ENCODE results near the gene TMEM259.

TMEM259 gene

GRCh38 chr19:1001538-1002166 is 19.3 kb downstream of the TMEM259 start:
- peak overlapping the region; percentile 55 for H3K23ac ChIP-seq (ENCODE audit: low read depth, low read length, poor library complexity)
- H2AK5ac ChIP-seq (ENCODE audit: low read depth, low read length), result peak overlapping the region; percentile 99
- H3K27ac ChIP-seq (replicated peaks; ENCODE audit: low read length), result no peak overlapping the region
- H3K4me2 ChIP-seq (ENCODE audit: insufficient read depth, low read length, poor library complexity, severe bottlenecking), result peak overlapping the region; percentile 18
- peak; percentile 65 for DNase-seq (ENCODE audit: low spot score)
- H3K4me3 ChIP-seq (ENCODE audit: low read length in 2 of 2), result no peak overlapping the region
- H2BK120ac ChIP-seq (ENCODE audit: low read depth, low read length), result peak overlapping the region; percentile 17
- H3K18ac ChIP-seq (ENCODE audit: low read length), result peak overlapping the region; percentile 48
- H2BK12ac ChIP-seq (ENCODE audit: low read length), result no peak overlapping the region
- no CpG with 5 or more reads among the region's 20 CpGs for WGBS, 2 donors (ENCODE audit: extremely low coverage in 2 of 2, insufficient read length in 2 of 2, insufficient replicate concordance in 1 of 2)
- peak overlapping the region; percentile 78 for H2AFZ ChIP-seq (ENCODE audit: low read length)
- H3K79me1 ChIP-seq (ENCODE audit: low read depth, low read length), result no peaks in the 10 kb centered on the region
- H3K9ac ChIP-seq (ENCODE audit: low read depth, low read length, poor library complexity), result no peak overlapping the region
- no peak overlapping the region for H3K14ac ChIP-seq (ENCODE audit: low read length)
- peaks cover 0 to 39% (median 17%) of the 10 kb centered on the region in 3 experiments for H3K27me3 ChIP-seq (ENCODE audit: control insufficient read depth in 3 of 3, insufficient read depth in 3 of 3, low read depth in 1 of 3, low read length in 3 of 3)
- H3K36me3 ChIP-seq (replicated peaks in 1 of 2; ENCODE audit: control insufficient read depth in 2 of 2, insufficient read depth in 2 of 2, low read length in 2 of 2), result no peaks in the 10 kb centered on the region
- H3K9me3 ChIP-seq (replicated peaks in 1 of 2; ENCODE audit: control insufficient read depth in 2 of 2, insufficient read depth in 1 of 2, low read depth in 1 of 2, low read length in 2 of 2), result peaks cover 0 to 4% of the 10 kb centered on the region in 2 donors
- H3K4me1 ChIP-seq (ENCODE audit: control insufficient read depth in 2 of 2, insufficient read depth in 1 of 2, low read depth in 1 of 2, low read length in 2 of 2), result peaks cover 5 to 8% of the 10 kb centered on the region in 2 donors
- H2BK5ac ChIP-seq (ENCODE audit: low read length), result no peak overlapping the region
- no peak overlapping the region for H3K4ac ChIP-seq (ENCODE audit: low read length)
- H4K91ac ChIP-seq (ENCODE audit: low read depth, low read length, poor library complexity), result no peak overlapping the region
- no peak overlapping the region for H2BK15ac ChIP-seq (ENCODE audit: low read length)
- H4K8ac ChIP-seq (ENCODE audit: low read depth, low read length), result no peak overlapping the region

- Histone ChIP-seq H3K9ac (ENCODE audit: low read depth, low read length, poor library complexity) (peak overlapping the region; percentile 81), H3K4me1 (ENCODE audit: control insufficient read depth in 2 of 2, insufficient read depth in 1 of 2, low read depth in 1 of 2, low read length in 2 of 2) (peaks cover 8 to 11% of the 10 kb centered on the region in 2 donors), H2BK15ac (ENCODE audit: low read length) (peak overlapping the region; percentile 49), H3K79me1 (ENCODE audit: low read depth, low read length) (no peaks in the 10 kb centered on the region), H4K91ac (ENCODE audit: low read depth, low read length, poor library complexity) (no peak overlapping the region), H3K18ac (ENCODE audit: low read length) (peak overlapping the region; percentile 90), H2BK5ac (ENCODE audit: low read length) (no peak overlapping the region), H2BK120ac (ENCODE audit: low read depth, low read length) (peak overlapping the region; percentile 17), H4K8ac (ENCODE audit: low read depth, low read length) (no peak overlapping the region), H3K4me2 (ENCODE audit: insufficient read depth, low read length, poor library complexity, severe bottlenecking) (peak overlapping the region; percentile 93), H3K4me3 (ENCODE audit: low read length in 2 of 2) (peak overlapping the region; percentile 45 to 88), H2AFZ (ENCODE audit: low read length) (peak overlapping the region; percentile 78), H3K23ac (ENCODE audit: low read depth, low read length, poor library complexity) (no peak overlapping the region), H2BK12ac (ENCODE audit: low read length) (no peak overlapping the region), H3K36me3 (replicated peaks in 1 of 2; ENCODE audit: control insufficient read depth in 2 of 2, insufficient read depth in 2 of 2, low read length in 2 of 2) (no peaks in the 10 kb centered on the region), H3K9me3 (replicated peaks in 1 of 2; ENCODE audit: control insufficient read depth in 2 of 2, insufficient read depth in 1 of 2, low read depth in 1 of 2, low read length in 2 of 2) (peaks cover 0 to 2% of the 10 kb centered on the region in 2 donors), H2AK5ac (ENCODE audit: low read depth, low read length) (peak overlapping the region; percentile 99), H3K14ac (ENCODE audit: low read length) (peak overlapping the region; percentile 21), H3K27ac (replicated peaks; ENCODE audit: low read length) (no peak overlapping the region), H3K4ac (ENCODE audit: low read length) (no peak overlapping the region), H3K27me3 (ENCODE audit: control insufficient read depth in 3 of 3, insufficient read depth in 3 of 3, low read depth in 1 of 3, low read length in 3 of 3) (peaks cover 0 to 46% (median 17%) of the 10 kb centered on the region in 3 experiments)
- WGBS, 2 donors (ENCODE audit: extremely low coverage in 2 of 2, insufficient read length in 2 of 2, insufficient replicate concordance in 1 of 2), result no CpG with 5 or more reads among the region's 73 CpGs
- DNase-seq (ENCODE audit: low spot score), result no peak
Measured at GRCh38 chr19:1000591-1001537, 20.1 kb downstream of the TMEM259 start.

GRCh38 chr19:1000095-1000494 is 20.8 kb downstream of the TMEM259 start, which contains the start of gene GRIN3B:
TSS of gene GRIN3B (plus strand) at chr19:1000419. CDS start at chr19:1000438, 19 bp downstream.
- H2BK5ac ChIP-seq (ENCODE audit: low read length), result no peak within 1 kb of the TSS
- H3K14ac ChIP-seq (ENCODE audit: low read length), result peak within 1 kb of the TSS; percentile 21
- no peak within 1 kb of the TSS for H3K27ac ChIP-seq (replicated peaks; ENCODE audit: low read length)
- DNase-seq (ENCODE audit: low spot score), result peak; percentile 60
- H3K9me3 ChIP-seq (replicated peaks in 1 of 2; ENCODE audit: control insufficient read depth in 2 of 2, insufficient read depth in 1 of 2, low read depth in 1 of 2, low read length in 2 of 2), result peaks cover 0 to under 1% of the 10 kb centered on the region in 2 donors
- H2AK5ac ChIP-seq (ENCODE audit: low read depth, low read length), result peak within 1 kb of the TSS; percentile 99
- peak within 1 kb of the TSS; percentile 93 for H3K4me2 ChIP-seq (ENCODE audit: insufficient read depth, low read length, poor library complexity, severe bottlenecking)
- H3K18ac ChIP-seq (ENCODE audit: low read length), result peak within 1 kb of the TSS; percentile 92
- WGBS, 2 donors (ENCODE audit: extremely low coverage in 2 of 2, insufficient read length in 2 of 2, insufficient replicate concordance in 1 of 2), result no CpG with 5 or more reads among the region's 43 CpGs
- peak within 1 kb of the TSS; percentile 81 for H3K9ac ChIP-seq (ENCODE audit: low read depth, low read length, poor library complexity)
- no peak within 1 kb of the TSS for H2BK12ac ChIP-seq (ENCODE audit: low read length)
- H3K4me3 ChIP-seq (ENCODE audit: low read length in 2 of 2), result peak within 1 kb of the TSS; percentile 45 to 88
- H3K36me3 ChIP-seq (replicated peaks in 1 of 2; ENCODE audit: control insufficient read depth in 2 of 2, insufficient read depth in 2 of 2, low read length in 2 of 2), result no peaks in the 10 kb centered on the region
- H2BK120ac ChIP-seq (ENCODE audit: low read depth, low read length), result peak within 1 kb of the TSS; percentile 17
- peaks cover 0 to 47% (median 17%) of the 10 kb centered on the region in 3 experiments for H3K27me3 ChIP-seq (ENCODE audit: control insufficient read depth in 3 of 3, insufficient read depth in 3 of 3, low read depth in 1 of 3, low read length in 3 of 3)
- H3K4ac ChIP-seq (ENCODE audit: low read length), result no peak within 1 kb of the TSS
- H2BK15ac ChIP-seq (ENCODE audit: low read length), result peak within 1 kb of the TSS; percentile 49
- H2AFZ ChIP-seq (ENCODE audit: low read length), result peak within 1 kb of the TSS; percentile 89
- H4K8ac ChIP-seq (ENCODE audit: low read depth, low read length), result no peak within 1 kb of the TSS
- no peaks in the 10 kb centered on the region for H3K79me1 ChIP-seq (ENCODE audit: low read depth, low read length)
- peaks cover 8 to 11% of the 10 kb centered on the region in 2 donors for H3K4me1 ChIP-seq (ENCODE audit: control insufficient read depth in 2 of 2, insufficient read depth in 1 of 2, low read depth in 1 of 2, low read length in 2 of 2)
- no peak within 1 kb of the TSS for H3K23ac ChIP-seq (ENCODE audit: low read depth, low read length, poor library complexity)
- H4K91ac ChIP-seq (ENCODE audit: low read depth, low read length, poor library complexity), result no peak within 1 kb of the TSS

- Histone ChIP-seq H3K36me3 (replicated peaks in 1 of 2; ENCODE audit: control insufficient read depth in 2 of 2, insufficient read depth in 2 of 2, low read length in 2 of 2) (peaks cover 0 to 5% of the 10 kb centered on the region in 2 donors), H2BK120ac (ENCODE audit: low read depth, low read length) (no peak overlapping the region), H3K9ac (ENCODE audit: low read depth, low read length, poor library complexity) (no peak overlapping the region), H3K4me2 (ENCODE audit: insufficient read depth, low read length, poor library complexity, severe bottlenecking) (no peak overlapping the region), H2AFZ (ENCODE audit: low read length) (no peak overlapping the region), H3K27ac (replicated peaks; ENCODE audit: low read length) (no peak overlapping the region), H3K23ac (ENCODE audit: low read depth, low read length, poor library complexity) (no peak overlapping the region), H2BK12ac (ENCODE audit: low read length) (no peak overlapping the region), H2BK5ac (ENCODE audit: low read length) (no peak overlapping the region), H3K27me3 (ENCODE audit: control insufficient read depth in 3 of 3, insufficient read depth in 3 of 3, low read depth in 1 of 3, low read length in 3 of 3) (peaks cover 0 to 47% (median 17%) of the 10 kb centered on the region in 3 experiments), H3K9me3 (replicated peaks in 1 of 2; ENCODE audit: control insufficient read depth in 2 of 2, insufficient read depth in 1 of 2, low read depth in 1 of 2, low read length in 2 of 2) (no peaks in the 10 kb centered on the region), H3K4ac (ENCODE audit: low read length) (no peak overlapping the region), H3K4me1 (ENCODE audit: control insufficient read depth in 2 of 2, insufficient read depth in 1 of 2, low read depth in 1 of 2, low read length in 2 of 2) (peaks cover 8 to 11% of the 10 kb centered on the region in 2 donors), H3K79me1 (ENCODE audit: low read depth, low read length) (no peaks in the 10 kb centered on the region), H4K8ac (ENCODE audit: low read depth, low read length) (no peak overlapping the region), H2BK15ac (ENCODE audit: low read length) (no peak overlapping the region), H3K4me3 (ENCODE audit: low read length in 2 of 2) (no peak overlapping the region), H3K14ac (ENCODE audit: low read length) (no peak overlapping the region), H2AK5ac (ENCODE audit: low read depth, low read length) (no peak overlapping the region), H4K91ac (ENCODE audit: low read depth, low read length, poor library complexity) (no peak overlapping the region), H3K18ac (ENCODE audit: low read length) (no peak overlapping the region)
- no peak for DNase-seq (ENCODE audit: low spot score)
- WGBS, 2 donors (ENCODE audit: extremely low coverage in 2 of 2, insufficient read length in 2 of 2, insufficient replicate concordance in 1 of 2), result no CpG with 5 or more reads among the region's 3 CpGs
Measured at GRCh38 chr19:999379-999719, 21.6 kb downstream of the TMEM259 start.
